ENCODE data around the gene MAP3K14. TPM values are rescaled to one million over a fixed set of nuclear protein-coding genes. Genes with fewer than 3 reads are reported as not detected.

Gene MAP3K14
- total RNA-seq, 1 donor from 2014 or later, result 14.6 TPM

DNA sequence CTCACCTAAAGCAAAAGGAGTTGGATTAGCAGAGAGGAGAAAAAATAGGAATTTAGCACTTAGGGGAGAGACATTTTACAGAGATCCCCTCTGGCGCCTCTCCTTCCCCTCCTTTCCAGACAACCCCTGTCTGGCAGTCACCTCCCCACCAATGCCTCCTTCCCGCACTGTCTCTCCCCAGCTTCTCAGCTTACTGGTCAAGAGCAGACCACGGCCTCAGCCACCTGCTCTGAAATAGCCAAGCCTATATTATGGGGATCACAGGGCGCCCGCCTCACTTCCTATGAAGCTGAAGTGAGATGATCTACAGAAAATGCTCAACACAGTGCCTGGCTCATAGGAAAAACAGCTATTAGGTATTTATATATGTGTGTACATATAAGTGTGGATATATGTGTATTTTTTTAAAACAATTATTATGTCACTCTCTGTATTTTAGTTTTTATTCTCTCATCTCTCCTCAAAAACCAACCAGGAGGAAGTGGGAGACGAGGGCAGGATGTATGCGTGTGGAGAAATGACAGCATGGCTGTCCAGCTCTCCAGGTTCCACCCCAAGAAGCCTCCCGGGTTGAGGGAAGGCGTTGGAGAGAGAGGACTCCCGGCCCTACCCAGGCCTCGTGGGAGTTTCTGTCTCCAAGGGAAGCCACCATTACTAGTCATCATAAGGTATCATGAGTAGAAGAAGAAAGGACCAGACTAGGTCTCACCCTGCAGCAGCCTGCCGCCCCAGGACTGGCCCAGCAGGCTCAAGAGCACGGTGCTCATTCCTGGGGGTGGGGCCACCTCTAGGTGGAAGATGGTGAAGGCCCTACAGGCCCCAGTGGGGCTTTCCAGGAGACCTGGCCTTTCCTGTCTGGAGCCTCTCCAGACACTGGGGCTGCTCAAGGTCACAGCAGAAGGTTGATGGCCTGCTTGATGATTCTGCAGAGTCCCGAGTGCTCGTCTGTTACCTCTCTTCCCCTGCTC, 27.2 kb downstream of the MAP3K14 start:
- intact Hi-C loops (cut with DNase I), result no loop called here
- DNase-seq (ENCODE audit: low spot score), result no peak

DNA sequence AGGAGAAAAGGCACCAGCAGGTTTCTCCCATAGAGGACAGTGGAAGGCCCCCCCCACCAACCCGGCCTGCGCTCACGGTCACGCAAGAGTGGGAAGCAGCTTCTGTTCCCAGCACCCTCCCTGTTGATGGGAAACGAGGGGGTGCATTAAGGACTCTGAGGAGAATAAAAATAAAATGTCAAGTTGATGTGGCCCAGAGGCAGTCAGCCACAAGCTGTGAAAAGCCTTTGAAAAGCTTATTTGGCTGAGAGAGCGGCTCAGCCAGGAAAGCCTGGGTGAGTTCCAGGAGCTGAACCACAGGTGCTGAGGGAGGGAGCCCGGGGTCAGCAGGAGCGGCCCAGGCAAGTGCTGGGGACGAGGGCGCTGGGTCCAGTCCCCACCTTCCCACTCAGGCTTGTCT, 28.0 kb downstream of the MAP3K14 start:
- no peak for DNase-seq (ENCODE audit: low spot score)
- intact Hi-C loops (cut with DNase I), result no loop called here

DNA sequence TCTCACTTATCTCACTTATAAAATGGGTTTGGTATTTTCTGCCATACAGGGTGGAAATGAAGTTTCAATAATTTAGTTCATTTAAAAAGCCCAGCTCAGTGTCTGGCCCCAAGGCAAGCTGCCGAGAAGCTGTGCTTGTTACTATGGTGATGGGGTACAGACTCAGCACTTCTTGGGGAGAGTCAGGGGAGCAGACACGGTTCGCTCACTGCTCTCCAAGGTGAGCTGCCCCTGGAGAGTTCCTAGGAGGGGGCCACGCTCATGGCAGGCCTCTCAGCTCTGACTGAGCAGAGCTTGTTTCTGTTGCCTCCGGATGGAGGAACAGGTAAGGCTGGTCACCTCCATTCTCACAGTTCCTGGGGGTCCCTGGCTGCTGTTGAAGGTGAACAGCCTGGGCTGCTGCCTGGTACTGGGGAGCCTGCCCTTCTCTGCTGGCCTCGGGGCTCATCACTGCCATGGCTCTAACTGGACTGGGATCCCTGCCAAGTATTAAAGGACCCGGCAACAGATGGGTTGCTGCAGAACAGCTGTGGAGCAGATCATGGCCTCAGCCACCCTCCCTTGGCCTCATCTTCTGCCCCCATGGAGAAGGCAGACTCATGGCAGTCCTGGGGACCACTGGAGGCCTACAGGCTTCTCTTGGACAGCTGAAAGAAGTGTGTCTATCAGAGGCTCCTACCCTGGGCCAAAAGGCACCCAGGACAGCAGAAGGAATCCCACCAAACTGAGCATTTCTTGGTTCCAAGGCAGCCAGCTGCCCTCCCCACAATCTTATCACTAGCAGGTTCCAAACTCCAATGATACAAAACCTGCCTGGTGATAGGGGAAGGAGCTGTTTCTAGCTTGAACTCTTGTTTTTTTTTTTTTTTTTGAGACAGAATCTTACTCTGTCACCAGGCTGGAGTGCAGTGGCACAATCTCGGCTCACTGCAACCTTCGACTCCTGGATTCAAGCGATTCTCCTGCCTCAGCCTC, 29.0 kb downstream of the MAP3K14 start:
- no peak for DNase-seq (ENCODE audit: low spot score)
- intact Hi-C loops (cut with DNase I), result no loop called here

DNA sequence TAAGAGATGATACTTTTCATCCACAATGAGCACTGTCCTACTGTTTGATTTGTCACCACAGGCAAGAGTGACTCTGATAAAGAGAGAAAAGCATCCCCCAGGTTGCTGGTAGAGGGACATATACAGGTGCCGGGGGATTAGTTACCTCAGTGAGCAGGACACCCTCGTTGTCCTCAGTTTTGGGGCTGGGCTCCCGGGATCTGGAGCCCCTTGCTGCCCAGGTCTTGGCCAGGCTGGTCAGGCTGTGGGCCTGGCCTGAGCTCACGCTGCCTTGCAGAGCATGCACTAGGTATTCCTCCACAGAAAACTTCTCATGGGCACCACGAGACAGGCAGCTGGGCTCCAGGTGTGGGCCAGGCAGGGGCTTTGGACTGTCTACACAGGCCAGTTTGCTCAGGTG, 30.5 kb downstream of the MAP3K14 start:
- no peak for DNase-seq (ENCODE audit: low spot score)
- intact Hi-C loops (cut with DNase I), result no loop called here

DNA sequence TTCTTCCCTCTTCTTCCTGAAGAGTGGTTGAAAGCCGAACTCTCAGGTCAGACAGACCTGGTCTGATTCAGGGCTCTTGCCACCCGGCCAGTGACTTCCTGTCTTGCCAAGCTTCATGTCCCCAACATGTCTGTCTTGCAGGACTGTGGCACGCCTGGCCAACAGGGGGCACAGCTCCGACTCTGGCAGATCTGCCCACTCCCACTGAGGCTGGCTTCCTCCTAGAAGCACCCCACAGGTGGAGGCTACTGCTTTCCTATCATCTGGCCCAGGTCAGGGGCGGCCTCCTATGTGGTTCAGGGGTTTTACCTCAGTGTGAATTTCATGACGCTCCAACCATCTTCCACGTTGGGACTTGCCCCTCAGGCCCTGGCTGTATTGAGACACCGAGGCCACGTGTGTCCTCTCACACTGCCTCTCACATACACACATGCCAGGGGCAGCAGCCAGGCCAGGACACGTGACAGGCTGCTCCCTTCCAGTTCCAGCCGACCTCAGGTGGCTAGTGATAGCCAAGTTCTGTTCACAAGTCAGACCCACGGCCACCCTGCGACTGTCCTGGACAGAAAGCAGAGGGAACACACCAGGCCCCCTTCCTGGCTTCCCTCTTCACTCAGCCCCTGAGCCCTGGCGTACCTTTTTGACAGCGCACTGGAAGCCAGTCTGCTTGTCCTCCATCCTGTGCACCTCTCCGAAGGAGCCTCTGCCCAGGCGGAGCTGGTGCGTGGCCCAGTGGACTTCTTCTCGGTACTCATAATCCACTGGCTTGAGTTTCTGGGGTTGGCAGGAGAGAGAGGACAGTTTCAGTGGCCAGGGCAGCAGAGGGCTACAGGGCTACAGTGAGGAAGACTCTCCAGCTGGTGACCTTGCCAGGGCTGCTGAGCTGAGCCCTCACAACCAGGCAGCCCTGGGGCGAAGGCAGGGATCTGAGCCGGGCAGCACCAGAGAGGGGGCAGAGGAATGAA, 32.4 kb downstream of the MAP3K14 start:
- no peak for DNase-seq (ENCODE audit: low spot score)
- intact Hi-C loops (cut with DNase I), result no loop called here

DNA sequence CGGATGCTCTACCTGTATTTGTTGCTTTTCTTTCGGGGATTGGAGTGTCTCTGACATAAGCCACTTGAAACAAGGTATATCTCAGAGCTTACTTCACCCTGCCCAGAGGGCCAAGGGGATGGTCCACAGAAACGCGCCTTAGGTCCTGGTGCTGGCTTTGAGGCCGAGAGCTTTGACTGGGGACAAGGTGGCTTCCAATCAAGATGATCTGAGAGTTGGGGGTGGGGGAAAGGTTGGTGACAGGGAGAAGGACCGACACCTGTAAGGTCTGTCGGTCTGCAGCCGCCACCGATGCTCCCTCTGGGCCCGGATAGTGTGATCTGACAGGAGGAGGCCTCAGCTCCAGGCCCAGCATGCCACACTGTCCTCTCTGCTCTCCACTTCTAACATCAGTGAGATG, 33.1 kb downstream of the MAP3K14 start:
- intact Hi-C loops (cut with DNase I), result no loop called here
- no peak for DNase-seq (ENCODE audit: low spot score)

DNA sequence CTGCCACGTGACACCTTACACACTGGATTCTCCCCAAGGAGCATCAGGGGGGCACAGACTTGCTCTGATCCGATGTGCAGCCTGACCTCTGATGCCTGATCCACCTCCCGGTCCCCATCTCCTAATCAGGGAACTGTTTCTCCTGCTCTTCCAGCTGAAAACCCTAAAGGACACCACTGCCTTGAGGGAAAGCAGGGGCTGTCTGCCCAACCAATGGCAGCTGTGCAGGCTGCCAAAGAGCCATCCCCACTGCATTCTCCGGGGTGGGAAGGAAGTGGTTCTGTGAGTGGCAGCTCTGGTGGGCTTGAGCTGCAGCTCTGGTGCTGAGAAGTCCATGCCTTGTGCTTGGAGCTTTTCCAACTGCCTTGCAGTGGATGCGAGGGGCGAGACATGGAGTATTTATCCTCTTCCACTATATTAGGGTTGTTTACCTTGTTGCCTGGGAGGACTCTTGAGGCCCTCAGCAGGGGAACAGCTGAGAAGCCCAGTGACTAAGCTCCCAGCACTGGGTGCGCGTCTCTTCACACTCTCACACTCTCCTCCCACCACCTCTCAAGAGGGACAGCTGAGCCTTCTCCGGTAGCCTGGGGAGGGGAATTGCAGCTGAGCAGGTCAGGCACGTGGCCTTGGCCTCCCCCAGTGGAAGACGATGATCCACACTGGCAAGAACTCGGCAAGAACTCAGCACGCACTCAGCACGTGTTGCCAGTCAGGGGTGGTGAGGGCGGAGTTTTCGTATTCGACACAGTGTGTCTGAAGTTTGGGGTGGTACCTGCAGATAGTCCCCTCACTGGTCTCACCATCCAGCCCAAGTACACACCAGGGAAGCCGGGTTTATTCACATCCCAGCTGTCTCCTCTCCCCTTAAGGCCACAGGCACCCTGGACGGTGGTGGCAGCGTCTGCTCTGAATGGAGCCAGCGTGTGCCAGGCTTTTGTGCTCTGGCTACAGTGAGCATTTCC, 33.9 kb downstream of the MAP3K14 start:
- no peak for DNase-seq (ENCODE audit: low spot score)
- intact Hi-C loops (cut with DNase I), result no loop called here

DNA sequence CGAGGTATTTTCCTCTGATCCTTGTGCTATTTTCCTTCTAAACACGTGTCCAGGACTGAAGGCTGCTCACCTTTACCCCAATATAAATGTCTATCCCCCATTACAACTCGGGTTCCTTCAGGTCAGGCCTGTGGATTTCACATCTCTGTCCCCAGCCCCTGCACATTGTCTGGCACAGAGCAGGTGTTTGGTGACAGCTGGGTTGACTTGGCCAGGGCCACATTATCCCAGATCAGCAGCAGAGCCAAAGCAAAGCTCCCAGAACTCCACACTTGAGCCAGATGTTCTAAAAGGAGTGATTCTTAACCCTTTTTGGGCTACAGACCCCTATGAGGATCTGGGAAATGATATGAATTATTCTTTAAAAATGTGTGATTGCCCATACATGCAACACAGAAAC, 36.9 kb downstream of the MAP3K14 start:
- no peak for DNase-seq (ENCODE audit: low spot score)

DNA sequence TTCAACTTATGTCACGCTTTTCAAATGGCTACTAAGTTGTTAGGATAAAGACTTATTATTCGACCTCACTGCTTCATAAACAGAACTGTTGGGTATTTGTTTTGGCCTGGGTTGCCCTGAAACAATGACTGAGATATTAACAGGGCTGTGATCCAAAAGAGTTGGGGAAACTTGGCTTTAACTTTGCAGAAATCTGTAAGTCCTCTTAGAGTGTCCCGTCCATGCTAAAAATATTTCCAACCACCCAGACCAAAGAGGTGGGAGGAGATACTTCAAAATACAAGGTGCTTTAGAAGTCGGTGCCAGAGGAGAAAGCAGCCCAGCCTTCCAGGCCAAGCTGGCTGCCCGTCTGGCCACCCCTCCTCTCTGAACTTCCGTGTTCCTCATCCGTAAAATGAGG, 38.8 kb downstream of the MAP3K14 start:
- DNase-seq (ENCODE audit: low spot score), result no peak
- intact Hi-C loops (cut with DNase I), result loop anchor here (1.0 to 5.0 kb wide), 3 partner anchors 39 to 107 kb away; partner anchors contain the start of genes FMNL1 and MAP3K14

More for the DNA sequence above, 36.9 kb downstream of the MAP3K14 start:
- intact Hi-C loops (cut with DNase I), result loop anchor here (1.0 to 5.0 kb wide), 2 partner anchors 31 to 58 kb away; partner anchors contain the start of gene FMNL1

DNA sequence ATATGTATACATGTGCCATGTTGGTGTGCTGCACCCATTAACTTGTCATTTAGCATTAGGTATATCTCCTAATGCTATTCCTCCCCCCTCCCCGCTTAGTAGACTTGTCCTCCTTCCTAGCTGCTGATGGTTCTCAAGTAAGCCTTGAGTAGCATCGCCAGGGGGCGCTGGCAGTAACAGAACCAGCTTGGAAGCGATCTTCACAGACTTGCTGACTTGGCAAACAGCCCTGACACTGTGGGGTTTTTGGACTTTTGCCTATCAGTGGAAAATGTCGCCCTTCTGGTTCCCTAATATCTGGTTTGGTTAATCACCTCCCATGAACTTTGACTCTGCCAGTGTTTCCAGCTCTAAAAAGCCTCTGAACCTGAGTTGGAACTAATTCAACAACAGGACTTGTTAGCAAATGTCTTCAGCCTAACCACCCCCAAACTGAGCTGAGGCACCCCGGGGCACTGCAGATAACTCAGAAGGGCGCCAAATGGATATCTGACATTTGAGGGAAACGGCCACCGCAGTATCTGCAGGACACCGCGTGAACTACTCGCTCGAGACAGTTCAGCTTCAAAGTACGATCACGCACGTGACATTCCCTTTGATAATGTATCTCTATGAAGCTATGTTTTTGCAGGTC, 39.5 kb downstream of the MAP3K14 start:
- DNase-seq (ENCODE audit: low spot score), result peak; percentile 96
- intact Hi-C loops (cut with DNase I), result loop anchor here (1.0 to 5.0 kb wide), 3 partner anchors 39 to 108 kb away; partner anchors contain the start of genes FMNL1 and MAP3K14

DNA sequence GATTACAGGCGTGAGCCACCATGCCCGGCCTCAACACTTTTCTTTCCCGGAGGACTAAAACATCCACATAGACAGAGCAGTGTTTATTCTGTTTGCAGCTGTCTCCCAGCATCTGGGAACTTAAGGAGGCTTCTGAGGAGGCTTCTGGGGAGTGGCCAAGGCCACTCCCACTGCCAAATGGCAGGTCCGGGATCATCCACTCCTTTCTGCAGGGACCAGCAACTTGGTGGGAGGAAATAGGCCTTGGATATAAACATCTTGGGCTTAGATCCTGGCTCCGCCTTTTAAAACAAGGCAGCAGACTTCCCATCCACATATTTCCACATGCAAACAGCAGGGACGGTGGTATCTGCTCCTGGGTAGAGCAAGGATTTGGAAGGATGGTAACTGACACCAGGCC, 40.8 kb downstream of the MAP3K14 start:
- intact Hi-C loops (cut with DNase I), result loop anchor here (2.0 to 5.0 kb wide), 2 partner anchors 41 to 54 kb away; partner anchors contain the start of genes FMNL1 and MAP3K14
- DNase-seq (ENCODE audit: low spot score), result no peak

DNA sequence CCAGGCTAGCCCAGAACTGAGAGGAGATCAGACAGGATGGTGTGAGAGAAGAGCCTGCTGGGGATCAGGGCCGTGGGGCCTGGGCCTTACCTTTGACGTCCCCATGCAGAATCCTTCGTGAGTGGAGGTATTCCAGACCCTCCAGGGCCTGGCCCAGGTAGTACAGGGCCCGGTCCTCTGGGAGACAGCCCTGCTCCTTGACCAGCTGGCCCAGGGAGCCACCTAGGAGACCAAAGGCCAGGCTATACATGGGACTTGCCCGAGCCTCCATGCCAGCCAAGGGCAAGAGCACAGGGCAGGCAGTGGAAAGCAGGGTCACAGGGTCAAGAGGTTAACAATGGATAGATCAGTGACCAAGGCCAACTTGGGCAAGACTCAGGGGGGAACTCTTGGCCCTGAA, 42.8 kb downstream of the MAP3K14 start:
- no peak for DNase-seq (ENCODE audit: low spot score)
- intact Hi-C loops (cut with DNase I), result no loop called here

DNA sequence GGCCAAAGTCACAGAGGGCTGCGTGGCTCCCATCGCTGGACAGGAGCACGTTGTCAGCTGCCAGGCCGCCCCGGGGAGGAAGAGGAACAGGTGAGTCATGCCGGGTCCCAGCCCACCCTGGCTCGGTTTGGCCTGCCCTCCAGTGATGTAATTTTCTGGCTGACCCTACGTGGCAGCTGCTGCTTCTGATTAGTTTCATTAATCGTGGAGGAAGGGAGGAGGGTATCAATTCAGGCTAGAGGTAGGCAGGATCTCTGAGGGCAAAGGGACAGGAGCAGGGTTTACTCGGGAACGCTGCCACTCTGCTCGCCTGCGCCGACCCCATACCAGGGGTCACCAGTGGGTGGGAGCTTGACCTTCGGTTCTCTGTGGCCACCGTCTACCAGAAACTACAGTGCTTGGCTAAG, 43.3 kb downstream of the MAP3K14 start:
- no peak for DNase-seq (ENCODE audit: low spot score)
- intact Hi-C loops (cut with DNase I), result no loop called here

DNA sequence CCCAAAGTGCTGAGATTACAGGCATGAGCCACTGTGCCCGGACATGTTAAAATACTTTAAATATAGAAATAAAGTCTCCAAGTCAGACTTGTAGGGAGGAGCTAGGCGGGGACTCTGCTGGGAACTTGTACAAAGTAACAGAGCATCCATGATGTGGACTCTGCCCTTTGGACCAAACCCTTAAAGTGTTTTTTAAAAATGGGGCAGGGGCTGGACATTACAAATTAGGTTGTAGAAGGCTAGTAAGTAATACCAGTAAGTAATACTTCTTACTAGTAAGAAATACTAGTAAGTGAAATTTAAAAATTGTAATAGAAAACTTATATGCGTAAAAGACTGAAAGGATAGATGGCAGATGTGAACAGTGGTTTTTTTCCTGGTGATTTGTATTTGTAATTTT, 45.2 kb downstream of the MAP3K14 start:
- intact Hi-C loops (cut with DNase I), result no loop called here
- no peak for DNase-seq (ENCODE audit: low spot score)

DNA sequence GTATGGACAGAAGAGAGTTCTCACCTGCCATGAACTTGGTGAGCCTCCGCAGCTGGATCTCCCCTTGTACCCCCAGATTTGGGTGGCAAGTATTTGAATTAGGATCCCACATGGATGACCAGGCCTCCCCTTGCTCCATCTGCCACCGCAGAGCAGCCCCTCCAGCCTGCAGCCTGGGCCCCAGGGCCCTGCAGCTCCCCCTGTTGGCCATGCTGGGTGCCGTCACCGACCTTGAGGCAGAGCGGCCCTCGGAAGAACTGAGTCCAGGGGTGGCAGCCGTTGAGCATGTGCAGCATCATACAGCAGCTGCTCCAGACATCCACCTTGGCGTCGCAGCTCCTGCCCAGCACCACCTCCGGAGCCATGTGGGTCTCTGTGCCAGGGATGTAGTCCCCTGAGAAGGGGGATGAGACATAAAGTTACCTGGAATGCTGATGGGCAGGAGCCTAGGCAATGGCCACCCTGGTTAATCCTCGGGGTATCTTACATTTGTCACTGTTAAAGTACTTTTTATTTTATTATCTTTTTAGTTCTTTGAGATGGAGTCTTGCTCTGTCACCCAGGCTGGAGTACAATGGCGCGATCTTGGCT, 45.9 kb downstream of the MAP3K14 start:
- intact Hi-C loops (cut with DNase I), result no loop called here
- no peak for DNase-seq (ENCODE audit: low spot score)

DNA sequence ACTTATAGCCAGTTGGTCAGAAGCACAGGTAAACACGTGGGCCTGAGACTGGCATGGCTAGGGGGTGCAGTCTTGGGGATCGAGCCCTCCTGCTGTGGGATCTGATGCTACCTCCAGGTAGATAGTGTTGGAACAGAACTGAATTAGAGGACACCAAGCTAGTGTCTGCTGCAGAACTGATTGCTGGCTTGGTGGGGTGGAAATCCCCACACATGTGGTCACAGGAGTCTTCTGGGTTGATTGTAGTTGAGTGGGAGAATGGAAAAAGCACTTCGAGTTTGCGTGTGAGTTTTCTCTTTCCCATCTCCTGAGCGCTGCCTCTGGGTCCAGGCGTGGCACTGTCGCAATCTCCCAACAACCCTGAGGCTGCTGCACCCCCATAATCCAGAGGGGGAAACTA, 46.9 kb downstream of the MAP3K14 start:
- intact Hi-C loops (cut with DNase I), result no loop called here
- DNase-seq (ENCODE audit: low spot score), result no peak

All from cardiac septum (tissue), 1 donor.